Suppressor macrophage treated with lipopolysaccharide for 1 hour (primary cell): Measurements from ENCODE around the gene CRTC1.

ENCODE experiments used
- DNase-seq, 3 donors: peaks; one replicate each; pipeline ENCODE4 v3.0.0-alpha.2; 2020 to 2022

Gene CRTC1

GRCh38 chr19:18751571-18751970, 68.1 kb downstream of the CRTC1 start:
- DNase-seq: no peak

DNA sequence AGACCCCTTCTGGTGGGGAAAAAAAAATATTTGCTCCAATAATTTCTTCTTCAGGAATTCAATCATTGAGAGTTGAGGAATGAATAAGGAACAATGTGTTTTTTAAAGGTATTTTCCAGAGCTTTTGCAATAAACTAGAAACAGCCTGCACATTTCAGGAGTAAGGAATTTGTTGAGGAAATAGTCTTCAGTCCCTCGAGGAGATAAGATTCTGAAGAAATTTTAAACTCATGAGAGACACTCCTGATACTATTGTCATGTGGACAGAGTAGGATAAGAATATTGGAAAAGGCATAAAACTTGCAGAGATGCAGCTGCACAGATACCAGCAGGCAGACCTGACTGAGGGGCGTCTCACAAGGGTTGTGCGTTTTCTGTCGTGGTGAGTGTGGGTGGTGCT, 71.0 kb downstream of the CRTC1 start:
- no peak for DNase-seq

DNA sequence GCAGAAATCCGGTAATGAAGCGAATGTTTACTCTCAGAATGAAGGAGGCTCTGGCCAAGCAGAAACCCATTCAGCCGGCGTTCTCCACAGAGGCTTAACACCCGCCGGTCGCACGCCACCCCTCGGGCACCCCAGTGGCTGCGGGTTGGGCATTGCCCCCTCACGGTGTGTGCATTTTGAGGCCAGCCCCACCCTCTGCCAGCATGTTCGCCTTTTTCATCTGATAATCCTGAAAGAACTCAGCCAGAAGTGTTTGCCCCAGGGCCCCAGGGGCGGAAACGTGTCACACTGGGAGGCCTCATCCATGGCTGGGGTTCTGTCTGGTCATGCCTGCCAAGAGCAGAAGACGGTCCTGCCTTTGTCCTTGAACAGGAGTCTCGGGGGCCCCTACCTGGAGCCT, 73.4 kb downstream of the CRTC1 start:
- DNase-seq: no peak

- no peak for DNase-seq
These were observed 76.0 kb downstream of the CRTC1 start for GRCh38 chr19:18759304-18759994.

- no peak for DNase-seq
These were observed 76.5 kb downstream of the CRTC1 start for GRCh38 chr19:18759995-18760426.

- DNase-seq: no peak
These were observed 77.2 kb downstream of the CRTC1 start for GRCh38 chr19:18760440-18761383.

GRCh38 chr19:18761531-18762110, 78.1 kb downstream of the CRTC1 start:
- no peak for DNase-seq

- DNase-seq: no peak
These were observed 78.9 kb downstream of the CRTC1 start for GRCh38 chr19:18762125-18763023.

DNA sequence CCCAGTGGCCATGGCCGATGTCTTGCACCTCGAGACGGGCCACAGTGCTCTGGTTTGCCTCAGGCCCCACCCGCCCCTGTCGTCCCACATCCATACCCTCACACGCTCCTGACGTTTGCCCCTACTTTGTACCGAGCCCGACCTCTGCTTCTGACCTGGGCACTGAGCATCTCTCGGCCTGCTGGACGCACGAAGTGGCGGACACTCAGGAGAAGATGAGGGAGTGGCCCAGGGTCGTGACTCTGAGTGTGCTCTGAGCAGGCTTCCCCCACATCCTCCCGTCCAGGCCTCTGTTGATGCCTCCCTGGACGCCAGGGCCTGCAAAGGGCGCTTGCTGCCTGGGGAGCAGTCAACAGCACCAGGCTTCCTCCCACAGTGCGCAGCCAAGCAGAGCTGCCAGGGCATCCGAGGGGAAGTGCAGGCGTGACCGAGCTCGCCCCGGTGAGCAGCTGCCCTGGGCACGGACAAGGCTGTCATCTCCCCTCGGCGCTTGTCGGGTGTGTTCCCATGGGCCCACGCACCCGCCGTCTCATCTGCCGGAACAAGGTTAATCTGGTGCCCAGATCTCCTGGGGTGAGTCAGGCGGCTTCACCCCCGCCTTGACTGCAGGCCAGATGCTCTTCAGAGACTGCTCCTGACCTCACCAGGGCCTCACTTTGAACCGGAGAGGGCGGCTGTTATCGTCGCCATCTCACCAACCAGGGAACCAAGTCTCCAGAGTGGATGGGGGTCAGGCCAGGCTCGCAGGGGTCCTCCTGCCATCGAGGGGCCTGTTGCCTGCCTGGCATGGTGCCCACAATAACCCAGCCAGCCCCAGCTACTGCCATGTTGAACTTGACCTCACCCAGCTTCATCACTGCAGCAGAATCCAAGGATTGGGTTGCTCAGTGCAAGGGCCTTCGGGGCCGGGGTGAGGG, 80.5 kb downstream of the CRTC1 start:
- DNase-seq: no peak

GRCh38 chr19:18764591-18765051, 81.1 kb downstream of the CRTC1 start:
- DNase-seq: no peak

DNA sequence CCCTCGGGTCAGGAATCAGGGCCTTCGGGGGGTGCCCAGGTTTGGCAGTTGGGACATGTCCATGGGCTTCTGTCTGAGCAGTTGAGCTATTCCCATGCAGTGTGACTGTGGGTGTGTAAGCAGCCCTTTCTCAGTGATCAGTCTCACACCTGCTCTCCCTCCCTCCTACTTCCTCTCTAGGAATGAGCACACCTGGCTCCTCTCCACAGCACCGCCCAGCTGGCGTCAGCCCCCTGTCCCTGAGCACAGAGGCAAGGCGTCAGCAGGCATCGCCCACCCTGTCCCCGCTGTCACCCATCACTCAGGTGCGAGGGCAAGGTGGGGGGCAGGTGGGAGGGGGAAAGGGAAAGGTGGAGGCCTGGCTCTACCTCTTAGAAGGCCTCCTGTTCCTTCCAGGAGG, 81.7 kb downstream of the CRTC1 start:
- DNase-seq: no peak

GRCh38 chr19:18768046-18768771, 84.7 kb downstream of the CRTC1 start:
- no peak for DNase-seq

DNA sequence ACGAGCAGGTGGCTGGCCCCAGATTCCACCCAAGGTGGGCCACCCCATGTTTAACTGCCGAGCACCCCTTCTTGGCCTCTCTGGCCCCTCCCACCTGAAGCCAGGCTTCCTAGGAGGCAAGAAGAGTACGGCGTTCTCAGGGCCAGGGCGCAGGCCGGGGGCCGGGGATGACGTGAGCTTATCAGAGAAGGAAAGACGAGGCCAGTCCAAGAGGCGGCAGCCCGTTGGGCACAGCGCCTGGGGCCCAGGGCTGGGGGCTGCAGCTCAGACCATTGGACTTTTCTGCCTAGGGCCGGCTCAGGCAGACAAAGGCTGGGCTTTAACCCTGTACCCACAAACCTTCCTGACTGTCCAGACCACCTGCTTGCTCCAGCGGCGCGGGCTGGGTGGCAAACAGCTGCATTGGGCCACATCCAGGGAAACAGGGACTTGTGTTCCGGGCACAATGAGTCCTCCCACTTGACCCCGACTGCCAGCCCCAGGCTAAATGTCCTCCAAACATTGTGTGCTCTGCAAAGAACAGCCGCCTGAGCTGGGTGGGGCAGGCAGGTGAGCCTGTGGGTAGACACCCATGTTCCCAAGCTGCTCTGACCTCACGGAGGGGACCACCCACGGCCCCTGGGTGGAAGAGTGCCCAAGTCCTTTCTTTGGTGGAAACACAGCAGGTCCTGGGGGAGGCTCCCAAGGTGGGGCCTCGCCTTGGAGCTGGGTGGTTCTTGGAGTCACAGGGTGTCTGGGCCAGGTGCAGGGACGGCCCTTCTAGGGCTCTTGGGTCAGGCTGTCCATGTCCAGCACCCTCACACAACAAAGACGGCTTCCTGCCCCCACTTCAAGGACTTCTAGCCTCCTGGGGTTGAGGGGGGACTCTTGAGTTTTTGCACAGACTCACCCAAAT, 85.8 kb downstream of the CRTC1 start:
- no peak for DNase-seq

- no peak for DNase-seq
These were observed 86.6 kb downstream of the CRTC1 start for GRCh38 chr19:18769989-18770528.

GRCh38 chr19:18770663-18771327, 87.3 kb downstream of the CRTC1 start:
- no peak for DNase-seq

GRCh38 chr19:18771328-18772242, 88.1 kb downstream of the CRTC1 start:
- DNase-seq: peak in 1 of 3 donors; percentile 27
